ENCODE data around the gene PKP2.

- TF ChIP-seq POLR2A (IDR thresholded peaks at IDR 0.05), result no peak
- no peak for TF ChIP-seq POLR2AphosphoS5 (IDR thresholded peaks at IDR 0.05; ENCODE audit: insufficient read depth in 1 of 2, low read depth in 1 of 2)
- TF ChIP-seq, protein P1, sequence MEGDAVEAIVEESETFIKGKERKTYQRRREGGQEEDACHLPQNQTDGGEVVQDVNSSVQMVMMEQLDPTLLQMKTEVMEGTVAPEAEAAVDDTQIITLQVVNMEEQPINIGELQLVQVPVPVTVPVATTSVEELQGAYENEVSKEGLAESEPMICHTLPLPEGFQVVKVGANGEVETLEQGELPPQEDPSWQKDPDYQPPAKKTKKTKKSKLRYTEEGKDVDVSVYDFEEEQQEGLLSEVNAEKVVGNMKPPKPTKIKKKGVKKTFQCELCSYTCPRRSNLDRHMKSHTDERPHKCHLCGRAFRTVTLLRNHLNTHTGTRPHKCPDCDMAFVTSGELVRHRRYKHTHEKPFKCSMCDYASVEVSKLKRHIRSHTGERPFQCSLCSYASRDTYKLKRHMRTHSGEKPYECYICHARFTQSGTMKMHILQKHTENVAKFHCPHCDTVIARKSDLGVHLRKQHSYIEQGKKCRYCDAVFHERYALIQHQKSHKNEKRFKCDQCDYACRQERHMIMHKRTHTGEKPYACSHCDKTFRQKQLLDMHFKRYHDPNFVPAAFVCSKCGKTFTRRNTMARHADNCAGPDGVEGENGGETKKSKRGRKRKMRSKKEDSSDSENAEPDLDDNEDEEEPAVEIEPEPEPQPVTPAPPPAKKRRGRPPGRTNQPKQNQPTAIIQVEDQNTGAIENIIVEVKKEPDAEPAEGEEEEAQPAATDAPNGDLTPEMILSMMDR (IDR thresholded peaks at IDR 0.05), result no peak
Observed at GRCh38 chr12:32903763-32904162, 7.2 kb upstream of the PKP2 start.

Data from vagina (tissue), 2 donors.